D721Med (cell line): ENCODE data around the gene TUBGCP2.

Experiments
- DNase-seq: peaks from one replicate; pipeline ENCODE4 v3.0.0; 2011; ENCODE audit warnings: low spot score; ENCODE audit not compliant: insufficient read length
- FAIRE-seq: peaks from 2 replicates; lab custom pipeline; 2011; peaks lifted over from hg19 to GRCh38; lab: Jason Lieb, UNC
- CTCF ChIP-seq: IDR thresholded peaks from 2 replicates; pipeline ENCODE4 v1.5.1; 2012; ENCODE audit warnings: mild to moderate bottlenecking, control low read depth; ENCODE audit not compliant: insufficient read depth; ENCODE audit errors: missing control alignments

Gene TUBGCP2

GRCh38 chr10:133298466-133298865 lies 10.2 kb downstream of the TUBGCP2 start:
- no peak for TF ChIP-seq CTCF
- no peak for DNase-seq
- FAIRE-seq, result no peak

- FAIRE-seq (no peak), DNase-seq (no peak)
- no peak for TF ChIP-seq CTCF
These were observed 11.2 kb downstream of the TUBGCP2 start for GRCh38 chr10:133297504-133297903.

- FAIRE-seq (no peak), DNase-seq (no peak)
- no peak for TF ChIP-seq CTCF
These were observed 13.0 kb downstream of the TUBGCP2 start for GRCh38 chr10:133295426-133296320.

GRCh38 chr10:133294189-133294588 lies 14.5 kb downstream of the TUBGCP2 start:
- TF ChIP-seq CTCF, result no peak
- no peak for FAIRE-seq
- DNase-seq, result no peak

GRCh38 chr10:133293810-133294119 lies 14.9 kb downstream of the TUBGCP2 start:
- DNase-seq (no peak), FAIRE-seq (no peak)
- no peak for TF ChIP-seq CTCF

- no peak for FAIRE-seq
- no peak for TF ChIP-seq CTCF
- DNase-seq, result no peak
These were observed 15.5 kb downstream of the TUBGCP2 start for GRCh38 chr10:133292919-133293809.
